AG10803 (cell line): ENCODE measurements around the gene MALRD1.

ENCODE experiments used
- DNase-seq: peaks from one replicate; pipeline ENCODE4 v3.0.0; 2010; ENCODE audit warnings: low read depth
- H3K4me3 ChIP-seq: 2 replicates; pipeline ENCODE4 v1.5.1; 2011; ENCODE audit warnings: mild to moderate bottlenecking, low read length, control low read depth
- CTCF ChIP-seq: conservative IDR thresholded peaks from 2 replicates; pipeline ENCODE4 v1.5.1; 2011; ENCODE audit warnings: mild to moderate bottlenecking, low read length, control low read depth, inconsistent platforms

Gene MALRD1

GRCh38 chr10:19048489-19048888 is at the start of gene MALRD1:
MALRD1 (plus strand) TSS chr10:19048801; CDS start chr10:19048939, 138 bp downstream.
- no peak for DNase-seq
- TF ChIP-seq CTCF = no peak
- no peak within 1 kb of the TSS for H3K4me3 ChIP-seq

- H3K4me3 ChIP-seq = no peak overlapping the region
- no peak for TF ChIP-seq CTCF
- no peak for DNase-seq
Observed at GRCh38 chr10:19003341-19003740, 45.3 kb upstream of the MALRD1 start.

GRCh38 chr10:19012111-19012510 is 36.5 kb upstream of the MALRD1 start:
- no peak overlapping the region for H3K4me3 ChIP-seq
- no peak for DNase-seq
- TF ChIP-seq CTCF = no peak

GRCh38 chr10:19014034-19014433 is 34.6 kb upstream of the MALRD1 start:
- TF ChIP-seq CTCF = no peak
- DNase-seq = peak; percentile 48

GRCh38 chr10:19014498-19014897 is 34.1 kb upstream of the MALRD1 start:
- DNase-seq = no peak
- TF ChIP-seq CTCF = no peak
- H3K4me3 ChIP-seq = no peak overlapping the region

More at GRCh38 chr10:19014034-19014433, 34.6 kb upstream of the MALRD1 start:
- H3K4me3 ChIP-seq = no peak overlapping the region

- DNase-seq = no peak
- H3K4me3 ChIP-seq = no peak overlapping the region
- TF ChIP-seq CTCF = no peak
Observed at GRCh38 chr10:19017116-19017890, 31.3 kb upstream of the MALRD1 start.

- no peak for DNase-seq
- H3K4me3 ChIP-seq = no peak overlapping the region
- TF ChIP-seq CTCF = no peak
Observed at GRCh38 chr10:19021162-19021561, 27.4 kb upstream of the MALRD1 start.
